Mucosa of descending colon (tissue), 3 donors: ENCODE measurements around the gene CYYR1. TPM values are rescaled to one million over a fixed set of nuclear protein-coding genes. Genes with fewer than 3 reads are reported as not detected.

Experiments
- ATAC-seq: fragments of 200-7000 bp; cut with Tn5 transposase; one replicate; pipeline ENCODE4 v1.9.1; 2020; ENCODE audit warnings: mild to moderate bottlenecking, moderate library complexity
- DNase-seq, 3 donors: peaks; one replicate each; pipeline ENCODE4 v3.0.0-alpha.2; 2020
- H3K36me3 ChIP-seq: fragments of 200-600 bp; one replicate; pipeline ENCODE4 v1.8.0; 2021; ENCODE audit warnings: low read depth, mild to moderate bottlenecking
- H3K4me1 ChIP-seq: fragments of 200-600 bp; one replicate; pipeline ENCODE4 v1.8.0; 2021; ENCODE audit warnings: low read depth, mild to moderate bottlenecking
- H3K4me3 ChIP-seq: fragments of 200-600 bp; one replicate; pipeline ENCODE4 v1.8.0; 2021; ENCODE audit warnings: mild to moderate bottlenecking
- H3K9me3 ChIP-seq: fragments of 200-600 bp; one replicate; pipeline ENCODE4 v1.8.0; 2021; ENCODE audit warnings: mild to moderate bottlenecking
- CTCF ChIP-seq: fragments of 200-600 bp; IDR thresholded peaks from one replicate; pipeline ENCODE4 v1.8.0; 2022; ENCODE audit warnings: antibody characterized with exemption, mild to moderate bottlenecking
- intact Hi-C, 2 donors: fragments of 100-400 bp; cut with DNase I in 1 of 2; cut with micrococcal nuclease in 1 of 2; formaldehyde crosslinking; loops; one replicate each; pipeline versions ENCODE4 v1.11.0 to v1.11.1; 2022; cut with DNase I, micrococcal nuclease
- total RNA-seq, 3 donors: library from RNA; stranded (reverse); fragmentation: NEBNext Ultra II Directional in 2 of 3; extraction: Animal tissue kit (Norgen Biotek cat#: 25700) in 2 of 3; gene quantifications; one replicate each; pipeline versions ENCODE4 v1.2.1 to v1.2.4, GENCODE V29; 2021 to 2023
- donor health status: DM: no; HTN: no; CAD: no; lungs with moderate emphysema.
- donor health status: DM: no; HTN: no; CAD: no.
- donor health status: DM: no; HTN: yes; CAD: no.

CYYR1 gene
- total RNA-seq, 3 donors from 2014 or later: 4.3 to 5.9 (median 5.2) TPM

GRCh38 chr21:26597031-26597430, 23.9 kb upstream of the CYYR1 start:
- intact Hi-C loops: no loop called here
- DNase-seq (no peak), ATAC-seq (no peak)
- Histone ChIP-seq H3K4me1 (no peaks in the 10 kb centered on the region), H3K36me3 (no peaks in the 10 kb centered on the region), H3K4me3 (no peak overlapping the region), H3K9me3 (no peaks in the 10 kb centered on the region)
- no peak for TF ChIP-seq CTCF

GRCh38 chr21:26595971-26596370, 22.9 kb upstream of the CYYR1 start:
- no peak for TF ChIP-seq CTCF
- intact Hi-C loops: no loop called here
- Histone ChIP-seq H3K9me3 (no peaks in the 10 kb centered on the region), H3K4me3 (no peak overlapping the region), H3K36me3 (no peaks in the 10 kb centered on the region), H3K4me1 (no peaks in the 10 kb centered on the region)
- DNase-seq (no peak), ATAC-seq (no peak)

GRCh38 chr21:26593800-26594199, 20.7 kb upstream of the CYYR1 start:
- DNase-seq (no peak), ATAC-seq (no peak)
- H3K36me3 ChIP-seq: no peaks in the 10 kb centered on the region
- no peak for TF ChIP-seq CTCF
- intact Hi-C loops: no loop called here
- no peak overlapping the region for H3K4me3 ChIP-seq
- no peaks in the 10 kb centered on the region for H3K9me3 ChIP-seq
- H3K4me1 ChIP-seq: no peaks in the 10 kb centered on the region

- Histone ChIP-seq H3K4me1 (no peaks in the 10 kb centered on the region), H3K9me3 (no peaks in the 10 kb centered on the region), H3K36me3 (no peaks in the 10 kb centered on the region), H3K4me3 (no peak overlapping the region)
- TF ChIP-seq CTCF: no peak
- ATAC-seq (no peak), DNase-seq (no peak)
- intact Hi-C loops: no loop called here
Observed at GRCh38 chr21:26591543-26591942, 18.5 kb upstream of the CYYR1 start.

- Histone ChIP-seq H3K4me1 (no peaks in the 10 kb centered on the region), H3K4me3 (no peak overlapping the region), H3K36me3 (no peaks in the 10 kb centered on the region), H3K9me3 (no peaks in the 10 kb centered on the region)
- intact Hi-C loops: no loop called here
- no peak for ATAC-seq
- DNase-seq: no peak
- no peak for TF ChIP-seq CTCF
Observed at GRCh38 chr21:26588446-26588845, 15.4 kb upstream of the CYYR1 start.

GRCh38 chr21:26587736-26588201, 14.7 kb upstream of the CYYR1 start:
- DNase-seq (no peak), ATAC-seq (no peak)
- no peak overlapping the region for H3K4me3 ChIP-seq

More at GRCh38 chr21:26587736-26588201, 14.7 kb upstream of the CYYR1 start:
- TF ChIP-seq CTCF: no peak
- Histone ChIP-seq H3K36me3 (no peaks in the 10 kb centered on the region), H3K4me1 (no peaks in the 10 kb centered on the region), H3K9me3 (no peaks in the 10 kb centered on the region)
- intact Hi-C loops: no loop called here
